ENCODE results near the gene ZNF770.

The ZNF770 gene

GRCh38 chr15:34988027-34988902 is at the start of gene ZNF770:
ZNF770 (minus strand) TSS chr15:34988287; CDS start chr15:34983434, 4,853 bp downstream.
- peak; percentile 74 for DNase-seq (ENCODE audit: low read depth)

GRCh38 chr15:35028235-35028984 is 40.3 kb upstream of the ZNF770 start:
- DNase-seq (ENCODE audit: low read depth): no peak

GRCh38 chr15:35023804-35024203 is 35.7 kb upstream of the ZNF770 start:
- DNase-seq (ENCODE audit: low read depth): no peak

GRCh38 chr15:35020974-35021373 is 32.9 kb upstream of the ZNF770 start:
- no peak for DNase-seq (ENCODE audit: low read depth)

- no peak for DNase-seq (ENCODE audit: low read depth)
Measured at GRCh38 chr15:35019404-35020327, 31.6 kb upstream of the ZNF770 start.

GRCh38 chr15:35014241-35014640 is 26.2 kb upstream of the ZNF770 start:
- no peak for DNase-seq (ENCODE audit: low read depth)

GRCh38 chr15:35013370-35013769 is 25.3 kb upstream of the ZNF770 start:
- no peak for DNase-seq (ENCODE audit: low read depth)

GRCh38 chr15:35007397-35007796 is 19.3 kb upstream of the ZNF770 start:
- no peak for DNase-seq (ENCODE audit: low read depth)

- no peak for DNase-seq (ENCODE audit: low read depth)
Measured at GRCh38 chr15:35005933-35006332, 17.8 kb upstream of the ZNF770 start.

GRCh38 chr15:35003928-35004327 is 15.8 kb upstream of the ZNF770 start:
- no peak for DNase-seq (ENCODE audit: low read depth)

- no peak for DNase-seq (ENCODE audit: low read depth)
Measured at GRCh38 chr15:35000511-35000910, 12.4 kb upstream of the ZNF770 start.

GRCh38 chr15:34999906-35000305 is 11.8 kb upstream of the ZNF770 start:
- no peak for DNase-seq (ENCODE audit: low read depth)

- no peak for DNase-seq (ENCODE audit: low read depth)
Measured at GRCh38 chr15:34994925-34995324, 6.8 kb upstream of the ZNF770 start.

- DNase-seq (ENCODE audit: low read depth): no peak
Measured at GRCh38 chr15:34993877-34994276, 5.8 kb upstream of the ZNF770 start.

- no peak for DNase-seq (ENCODE audit: low read depth)
Measured at GRCh38 chr15:34993412-34993811, 5.3 kb upstream of the ZNF770 start.

- DNase-seq (ENCODE audit: low read depth): no peak
Measured at GRCh38 chr15:34987609-34988026, 469 bp downstream of the ZNF770 start.

GRCh38 chr15:34986771-34987480 is 1.2 kb downstream of the ZNF770 start:
- no peak for DNase-seq (ENCODE audit: low read depth)

GRCh38 chr15:34986326-34986725 is 1.8 kb downstream of the ZNF770 start:
- no peak for DNase-seq (ENCODE audit: low read depth)

GRCh38 chr15:34984889-34985630 is 3.0 kb downstream of the ZNF770 start:
- no peak for DNase-seq (ENCODE audit: low read depth)

- DNase-seq (ENCODE audit: low read depth): no peak
Measured at GRCh38 chr15:34976743-34977142, 11.3 kb downstream of the ZNF770 start.

GRCh38 chr15:34976073-34976472 is 12.0 kb downstream of the ZNF770 start:
- no peak for DNase-seq (ENCODE audit: low read depth)

All from stimulated activated CD4-positive, alpha-beta T cell treated with anti-CD3 and anti-CD28 coated beads, Interleukin-2, amount 100 ng/mL, for 4 hours (primary cell).